ENCODE results near the gene OSBPL10.

The OSBPL10 gene

DNA sequence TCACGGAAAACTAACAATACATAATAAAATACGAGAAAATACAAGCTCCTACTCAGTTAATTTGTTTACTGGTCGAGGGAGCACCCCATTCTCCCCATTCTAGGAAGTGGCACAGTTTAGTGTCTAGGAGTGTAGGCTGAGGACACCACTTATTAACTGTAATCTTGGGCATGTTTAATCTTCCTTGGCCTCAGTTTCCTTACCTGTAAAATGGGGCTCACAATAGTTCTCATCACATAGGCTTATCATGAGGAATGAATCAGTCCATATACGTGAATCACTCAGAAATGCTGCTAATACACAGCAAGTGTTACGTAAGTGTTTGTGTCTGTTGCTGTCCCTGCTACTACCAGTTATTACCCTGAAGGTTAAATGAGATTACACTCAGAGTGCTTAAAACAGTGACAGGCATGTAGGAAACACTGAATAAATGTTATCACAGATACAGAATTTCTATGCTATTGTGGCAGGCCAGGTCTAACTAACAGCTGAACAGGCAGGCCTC, 210.2 kb downstream of the OSBPL10 start:
- no peak for DNase-seq (ENCODE audit: low read depth)

DNA sequence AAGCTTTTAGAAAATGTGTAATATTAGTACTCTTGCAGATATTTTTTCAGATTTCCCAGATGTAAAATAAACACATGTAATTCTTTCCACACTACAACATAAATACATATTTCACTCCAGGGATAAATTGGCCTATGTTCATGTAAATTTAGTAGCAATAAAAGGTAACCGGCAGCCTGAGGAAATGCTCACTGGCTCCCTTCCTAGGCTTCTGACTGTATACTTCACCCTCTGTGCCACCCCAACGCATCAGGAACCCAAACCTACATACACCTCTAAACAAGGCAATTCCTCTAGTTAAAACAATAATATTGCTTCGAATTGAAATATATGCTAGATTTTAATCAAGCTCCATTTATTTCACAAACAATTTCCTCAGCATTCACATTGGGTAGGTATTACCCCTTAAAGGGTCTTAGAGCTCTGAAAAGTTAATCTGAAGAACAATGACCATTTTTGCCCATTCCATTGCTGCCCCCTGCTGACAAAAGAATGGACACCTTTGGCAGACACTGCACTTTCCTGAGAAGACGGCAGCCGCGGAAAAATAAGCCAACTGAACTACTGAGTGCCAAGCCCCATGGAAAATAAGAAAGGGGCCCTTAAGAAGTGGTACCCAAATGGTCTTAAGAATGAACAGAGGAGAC, 212.5 kb downstream of the OSBPL10 start:
- no peak for DNase-seq (ENCODE audit: low read depth)

DNA sequence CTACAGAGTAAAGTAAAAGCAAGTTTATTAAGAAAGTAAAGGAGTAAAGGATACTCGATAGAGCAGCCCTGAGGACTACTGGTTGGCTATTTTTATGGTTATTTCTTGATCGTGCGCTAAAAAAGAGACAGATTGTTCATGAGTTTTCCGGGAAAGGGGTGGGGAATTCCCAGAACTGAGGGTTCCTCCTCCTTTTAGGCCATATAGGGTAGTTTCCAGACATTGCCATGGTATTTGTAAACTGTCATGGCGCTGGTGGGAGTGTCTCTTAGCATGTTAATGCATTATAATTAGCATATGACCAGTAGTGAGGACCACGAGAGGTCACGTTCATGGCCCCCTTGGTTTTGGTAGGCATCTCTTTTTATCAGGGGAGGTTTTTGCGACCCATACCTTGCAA, 213.1 kb downstream of the OSBPL10 start:
- no peak for DNase-seq (ENCODE audit: low read depth)

DNA sequence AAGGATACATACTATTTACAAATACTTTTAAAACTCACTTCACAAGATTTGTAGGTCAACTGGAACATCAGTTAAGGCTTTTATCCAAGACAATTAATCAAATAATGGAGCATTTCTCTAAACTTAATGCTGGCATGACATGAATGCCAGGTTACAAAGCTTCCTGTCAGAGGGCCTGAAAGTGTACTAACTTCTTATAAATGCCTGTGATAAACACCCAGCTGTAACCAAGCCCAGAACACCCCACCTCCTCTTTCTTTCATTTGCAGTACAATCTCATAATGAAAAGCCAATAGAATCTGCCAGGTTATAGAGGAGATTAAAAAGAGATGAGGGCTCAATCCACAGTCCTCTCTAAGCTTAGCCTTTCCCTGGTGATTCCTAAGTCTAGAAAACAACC, 214.4 kb downstream of the OSBPL10 start:
- DNase-seq (ENCODE audit: low read depth), result no peak

DNA sequence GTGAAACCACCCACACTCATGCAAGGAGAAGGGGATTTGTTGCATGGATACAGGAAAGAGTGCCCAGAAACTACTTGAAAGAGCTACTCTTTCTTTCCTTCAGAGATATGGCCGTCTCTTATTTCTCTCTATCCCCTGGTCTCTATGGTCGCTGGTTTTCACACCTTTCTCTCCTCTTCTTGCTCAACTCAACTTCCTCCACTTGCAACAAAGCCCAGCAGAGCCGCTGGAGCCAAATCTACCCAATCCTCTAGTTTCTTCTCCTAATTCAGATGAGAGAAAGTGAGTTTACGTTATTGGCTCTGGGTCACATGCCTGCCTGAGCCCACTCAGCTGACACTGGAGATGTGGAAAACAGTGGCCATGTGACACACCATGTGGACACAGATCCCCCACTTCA, 215.2 kb downstream of the OSBPL10 start:
- DNase-seq (ENCODE audit: low read depth), result no peak

DNA sequence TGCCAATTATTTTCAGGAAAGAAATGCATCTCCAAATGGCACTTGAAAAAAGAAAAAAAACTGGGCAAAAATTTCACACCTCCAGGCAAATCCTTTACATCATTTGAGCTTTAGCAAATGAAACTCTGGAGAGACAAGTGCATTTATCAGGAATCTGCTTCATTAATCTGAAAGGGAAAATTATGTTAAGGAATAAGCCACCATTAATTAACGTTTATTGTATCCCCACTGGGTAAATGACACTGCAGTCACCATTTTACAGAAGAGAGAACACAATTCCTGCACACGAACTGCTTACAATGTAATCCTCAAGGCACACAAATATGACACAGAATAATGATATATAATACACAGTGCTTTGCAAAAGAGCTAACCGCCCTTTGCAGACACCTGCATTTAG, 217.3 kb downstream of the OSBPL10 start:
- no peak for DNase-seq (ENCODE audit: low read depth)

- DNase-seq (ENCODE audit: low read depth), result no peak
Observed at GRCh38 chr3:31762888-31763351, 218.1 kb downstream of the OSBPL10 start.

DNA sequence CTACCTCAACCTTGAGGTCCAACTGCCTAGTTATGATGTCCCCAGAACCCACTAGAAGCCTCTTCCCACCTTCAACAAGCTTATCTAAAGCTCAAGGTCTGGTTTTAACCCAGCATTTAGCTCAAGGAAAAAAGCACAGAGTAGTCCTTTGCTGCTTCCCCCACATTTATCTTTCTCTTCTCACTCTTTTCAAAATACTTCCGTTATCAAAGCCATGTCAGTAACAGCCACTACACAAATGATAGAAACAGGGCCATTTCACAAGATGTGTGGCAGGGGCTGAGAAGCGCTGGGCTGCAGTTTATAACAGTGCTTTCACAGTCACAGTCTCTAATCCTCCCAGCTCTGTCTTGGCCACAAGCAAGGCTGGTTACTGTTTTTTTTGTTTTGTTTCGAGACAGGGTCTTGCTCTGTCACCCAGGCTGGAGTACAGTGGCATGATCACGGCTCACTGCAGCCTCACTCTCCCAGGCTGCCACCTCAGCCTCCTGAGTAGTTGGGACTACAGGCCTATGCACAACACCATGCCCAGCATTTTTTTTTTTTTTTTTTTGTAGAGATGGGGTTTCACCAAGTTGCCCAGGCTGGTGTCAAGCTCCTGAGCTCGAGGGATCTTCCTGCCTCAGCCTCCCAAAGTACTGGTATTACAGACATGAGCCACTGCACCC, 218.8 kb downstream of the OSBPL10 start:
- no peak for DNase-seq (ENCODE audit: low read depth)

DNA sequence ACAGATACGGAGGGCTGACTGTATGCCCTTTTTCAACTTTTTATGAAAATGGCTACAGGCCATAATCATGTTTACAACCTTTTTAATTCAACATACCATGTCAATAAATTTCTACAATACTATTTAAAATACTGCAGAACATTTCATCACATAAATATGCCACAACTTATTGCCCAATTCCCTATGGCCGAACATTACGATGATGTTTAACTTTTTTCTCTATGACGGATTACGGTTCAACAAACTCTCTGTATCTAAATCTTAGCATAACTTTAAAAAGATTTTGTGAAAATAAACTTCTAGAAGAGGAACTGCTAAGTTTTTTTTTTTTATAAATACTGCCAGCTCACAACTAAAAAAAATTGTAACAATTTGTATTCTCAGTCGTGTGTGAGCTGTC, 220.4 kb downstream of the OSBPL10 start:
- DNase-seq (ENCODE audit: low read depth), result no peak

DNA sequence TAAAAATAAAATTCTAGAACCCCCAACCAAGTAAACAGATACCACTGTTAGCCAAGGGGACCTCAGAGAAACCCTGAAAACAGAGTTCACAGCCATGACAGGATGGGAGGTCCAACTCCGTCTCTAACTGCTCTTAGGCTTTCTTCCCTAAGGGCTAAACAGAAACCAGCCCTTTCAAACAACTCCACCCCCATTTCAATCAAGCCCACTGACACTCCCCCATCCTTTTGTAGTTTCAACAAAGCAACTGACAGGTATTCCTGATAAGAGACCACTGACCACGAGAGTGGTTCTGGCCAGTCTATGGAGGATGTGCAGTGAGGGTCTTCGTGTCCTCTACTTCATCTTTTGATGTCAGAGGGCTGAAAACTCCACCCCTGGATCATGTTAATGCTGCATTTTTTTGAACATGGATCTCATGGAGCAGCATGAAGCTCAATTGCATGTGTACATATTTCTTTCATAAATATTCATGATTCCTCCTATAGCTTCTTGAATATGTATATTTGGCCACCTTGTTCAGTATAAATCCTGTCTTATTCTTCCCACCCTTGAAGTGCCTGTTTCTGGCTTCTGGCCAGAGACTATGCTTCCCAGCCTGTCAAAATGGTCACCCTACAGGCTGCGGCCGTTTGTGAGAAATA, 222.6 kb downstream of the OSBPL10 start:
- no peak for DNase-seq (ENCODE audit: low read depth)

GRCh38 chr3:31755926-31756658, 225.0 kb downstream of the OSBPL10 start:
- DNase-seq (ENCODE audit: low read depth), result no peak

DNA sequence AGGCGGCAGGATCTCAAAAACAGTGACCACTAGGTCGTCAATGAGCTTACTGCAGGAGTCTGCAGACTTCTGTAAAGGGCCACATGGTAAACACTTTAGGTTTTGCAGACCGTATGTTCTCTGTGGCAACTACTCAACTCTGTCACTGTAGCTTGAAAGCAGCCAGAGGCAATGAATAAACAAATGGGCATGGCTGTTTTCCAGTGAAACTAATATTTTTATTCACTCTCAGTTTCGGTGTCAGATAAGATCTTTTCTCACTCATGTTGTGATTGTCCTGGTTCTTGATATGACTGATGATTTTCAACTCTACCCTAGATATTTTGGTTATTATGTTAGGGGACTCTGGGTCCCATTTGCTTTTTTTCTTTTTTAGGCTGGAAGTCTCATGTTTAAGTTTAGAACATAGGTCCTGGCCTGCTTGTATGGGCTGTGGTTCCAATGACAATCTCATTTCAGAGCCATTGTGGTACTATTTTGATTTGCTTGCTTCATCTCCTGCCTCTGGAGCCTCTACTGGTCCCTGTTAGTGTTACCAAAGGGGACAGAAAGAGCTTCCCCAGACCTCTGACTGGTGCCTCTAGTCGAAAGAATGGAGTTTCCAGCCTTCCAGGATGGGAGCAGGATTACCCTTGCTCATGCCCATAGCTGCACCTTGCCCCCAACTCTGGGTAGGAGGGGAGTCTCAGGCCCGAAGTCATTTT, 226.3 kb downstream of the OSBPL10 start:
- no peak for DNase-seq (ENCODE audit: low read depth)

- no peak for DNase-seq (ENCODE audit: low read depth)
Observed at GRCh38 chr3:31753050-31753425, 228.0 kb downstream of the OSBPL10 start.

DNA sequence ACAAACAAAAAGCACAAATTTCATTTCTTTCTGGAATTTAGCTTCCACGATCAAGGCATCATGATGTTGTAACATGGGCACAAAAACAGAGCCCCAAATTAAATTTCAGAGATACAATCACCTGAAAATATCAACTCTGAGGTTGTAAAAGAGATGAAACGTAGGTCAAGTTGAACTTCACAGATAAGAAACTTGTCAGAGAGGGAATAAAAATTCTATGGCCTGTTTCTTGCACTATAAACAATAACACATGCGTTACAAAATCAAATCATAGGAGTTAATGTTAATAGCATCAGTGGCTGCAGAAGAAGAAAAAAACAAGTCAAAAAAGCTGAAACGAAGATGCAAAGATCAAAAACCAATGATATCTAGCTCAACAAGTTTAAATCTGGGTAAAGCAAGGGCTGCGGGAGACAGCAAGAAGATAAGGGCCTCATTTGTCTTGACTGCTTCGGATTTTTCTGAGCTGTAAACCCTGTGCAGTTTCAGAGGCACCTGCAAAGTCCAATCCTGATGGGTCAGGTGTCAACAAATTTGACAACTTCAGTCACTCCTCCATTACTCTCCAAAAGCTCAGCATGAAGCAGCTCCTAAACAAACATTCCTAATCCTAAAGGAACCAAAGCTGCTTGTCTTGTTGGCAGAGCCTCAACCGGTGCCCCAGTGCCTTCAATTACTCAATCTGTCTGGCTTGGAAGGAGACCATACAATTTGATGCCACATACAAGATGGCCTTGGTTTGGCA, 228.6 kb downstream of the OSBPL10 start:
- no peak for DNase-seq (ENCODE audit: low read depth)

DNA sequence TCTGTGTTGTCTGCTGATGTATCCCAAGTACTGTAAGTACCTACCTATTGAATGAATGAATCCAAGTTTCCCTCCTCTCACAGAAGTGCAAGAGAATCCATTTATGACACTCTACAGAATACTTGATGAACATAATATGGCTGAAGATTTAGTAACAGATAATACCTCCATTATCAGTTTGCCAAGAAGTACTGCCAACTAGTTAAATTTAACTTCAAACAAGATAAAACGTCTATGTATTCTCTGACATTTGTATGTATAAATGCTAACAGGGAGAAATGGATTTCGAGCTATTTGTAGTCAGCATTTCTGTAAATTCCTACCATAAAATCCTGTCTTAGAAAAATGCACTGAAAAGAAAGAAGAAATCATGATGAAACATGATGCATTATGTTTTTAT, 230.7 kb downstream of the OSBPL10 start:
- no peak for DNase-seq (ENCODE audit: low read depth)

- no peak for DNase-seq (ENCODE audit: low read depth)
Observed at GRCh38 chr3:31748933-31749295, 232.1 kb downstream of the OSBPL10 start.

GRCh38 chr3:31748281-31748932, 232.7 kb downstream of the OSBPL10 start:
- DNase-seq (ENCODE audit: low read depth), result no peak

GRCh38 chr3:31747785-31748184, 233.3 kb downstream of the OSBPL10 start:
- no peak for DNase-seq (ENCODE audit: low read depth)

DNA sequence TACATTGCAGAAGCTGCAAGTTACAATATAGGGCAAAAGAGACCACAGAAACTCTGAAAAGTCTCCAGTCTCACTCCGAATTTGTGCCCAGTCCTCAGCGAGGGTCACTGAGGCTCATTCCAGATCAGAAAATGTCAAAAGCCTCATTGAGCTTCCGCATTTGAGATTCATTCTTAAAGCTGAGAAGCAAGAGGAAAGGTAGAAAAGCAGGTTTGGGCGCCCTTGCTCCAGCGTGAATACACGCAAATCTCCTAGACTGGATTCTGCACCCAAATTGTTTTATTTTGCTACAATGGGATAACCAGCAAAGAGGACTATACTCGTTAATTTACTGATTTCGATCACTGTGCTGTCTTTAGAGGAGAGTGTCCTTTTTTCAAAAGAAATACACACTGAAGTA, 236.1 kb downstream of the OSBPL10 start:
- DNase-seq (ENCODE audit: low read depth), result no peak

DNA sequence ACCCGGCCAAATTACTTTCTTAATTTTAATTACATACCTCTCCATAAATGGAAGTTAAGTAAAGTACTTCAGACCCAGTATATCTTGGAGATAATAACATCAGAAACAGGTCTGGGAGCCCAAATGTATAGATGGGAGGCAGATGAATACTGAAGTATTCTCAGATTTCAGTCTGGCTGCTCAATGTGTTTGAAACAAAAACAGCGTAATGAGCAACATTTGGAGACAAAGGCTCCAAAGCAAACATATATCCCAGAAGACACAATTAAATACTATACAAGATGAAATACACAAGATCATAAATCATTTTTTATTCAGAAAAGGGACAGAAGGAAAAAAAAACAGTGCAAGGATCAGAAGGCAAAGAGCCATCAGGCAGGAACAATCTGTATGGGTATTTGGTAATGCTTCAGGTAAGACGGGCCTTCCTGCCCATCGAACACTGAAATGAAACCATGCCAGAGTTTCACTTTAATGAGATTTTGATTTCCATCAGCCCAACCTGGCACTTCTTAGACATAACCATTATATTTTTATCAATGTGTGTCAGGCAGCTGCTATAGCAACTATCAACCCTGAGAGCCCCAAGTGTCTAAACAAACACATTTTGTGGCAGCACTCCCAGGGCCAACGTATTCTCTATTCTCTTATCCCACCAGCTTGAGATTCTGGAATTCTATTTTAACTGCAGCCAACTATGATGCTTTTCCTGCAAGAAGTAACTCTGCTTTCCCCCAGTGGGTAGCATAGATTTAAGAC, 237.6 kb downstream of the OSBPL10 start:
- DNase-seq (ENCODE audit: low read depth), result no peak

Data from stimulated activated CD8-positive, alpha-beta memory T cell treated with anti-CD3 and anti-CD28 coated beads, Interleukin-12 subunit alpha, Interleukin-12 subunit beta, amount 100 ng/mL, for 4 hours (primary cell).